Measurements from ENCODE around the gene WIZ. TPM values are rescaled to one million over a fixed set of nuclear protein-coding genes. Genes with fewer than 3 reads are reported as not detected.

The WIZ gene
- total and polyA plus RNA-seq, 11 donors, result 19.0 to 52.4 (median 25.7) TPM

DNA sequence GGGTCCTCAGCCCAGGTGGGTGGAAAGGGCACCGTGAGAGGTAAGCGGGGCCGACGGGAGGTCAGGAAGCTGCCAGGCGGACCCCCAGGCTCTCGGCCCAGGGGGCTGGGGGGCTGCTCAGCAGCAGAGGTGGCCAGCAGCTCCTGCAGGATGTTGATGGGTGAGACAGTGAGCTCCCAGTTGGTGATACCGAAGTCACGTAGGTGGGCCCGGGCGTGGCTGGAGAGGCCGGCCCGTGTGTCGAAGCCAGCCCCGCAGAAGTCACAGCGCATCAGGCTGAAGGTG, 13.0 kb downstream of the WIZ start:
- DNase-seq (no peak), ATAC-seq (no peak)
- intact Hi-C loops (cut with DNase I), result no loop called here
- no peaks in the 10 kb centered on the region for H3K9me3 ChIP-seq
- H3K4me1 ChIP-seq, result peaks cover 0 to 13% (median 7%) of the 10 kb centered on the region in 12 donors
- peaks cover 0 to 22% (median 4%) of the 10 kb centered on the region in 9 donors for H3K36me3 ChIP-seq
- H3K4me3 ChIP-seq, result no peak overlapping the region
- no peaks in the 10 kb centered on the region for H3K27me3 ChIP-seq
- H3K27ac ChIP-seq, result no peak overlapping the region
- TF ChIP-seq POLR2A (IDR thresholded peaks at IDR 0.05) (no peak), CTCF (IDR thresholded peaks at IDR 0.05) (no peak)
- 88 to 97% (median 90%) methylated on average over 6 to 15 of the region's 15 CpGs for WGBS, 4 donors

DNA sequence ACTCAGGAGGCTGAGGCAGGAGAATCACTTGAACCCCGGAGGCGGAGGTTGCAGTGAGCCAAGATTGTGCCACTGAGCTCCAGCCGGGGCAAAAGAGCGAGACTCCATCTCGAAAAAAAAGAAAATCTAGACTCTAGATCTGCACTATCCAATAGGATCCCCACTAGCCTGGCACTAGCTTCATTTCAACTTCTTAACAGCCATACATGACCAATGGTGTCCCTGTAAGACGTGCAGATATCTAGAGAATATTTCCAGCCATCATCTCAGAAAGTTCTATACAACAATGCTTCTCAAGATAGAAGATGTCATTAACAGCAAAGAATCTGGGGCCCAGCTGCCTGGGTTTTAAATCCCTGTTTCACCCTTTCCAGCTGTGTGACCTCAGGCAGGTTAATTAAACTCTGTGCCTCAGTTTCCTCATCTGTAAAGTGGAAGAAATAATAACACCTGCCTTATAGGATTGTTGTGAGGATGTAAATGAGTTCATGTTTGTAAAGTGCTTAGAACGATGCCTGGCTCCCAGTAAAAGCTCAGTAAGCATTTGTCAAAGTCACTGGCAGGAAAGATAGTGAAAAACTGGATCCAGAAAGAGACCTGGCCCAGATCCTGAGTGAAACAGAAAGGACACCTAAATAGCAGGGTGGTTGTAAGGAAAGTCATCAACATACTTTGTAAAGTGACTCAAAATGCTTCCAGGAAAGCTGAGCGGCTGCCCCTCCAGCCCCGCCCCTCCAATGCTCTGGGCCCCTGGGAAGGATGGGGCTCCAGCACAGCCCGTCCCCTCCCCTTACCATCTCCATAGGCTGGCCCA, 13.5 kb downstream of the WIZ start:
- intact Hi-C loops (cut with DNase I), result no loop called here
- DNase-seq, result no peak
- H3K27ac ChIP-seq, result no peak overlapping the region
- no peak for TF ChIP-seq POLR2A (IDR thresholded peaks at IDR 0.05)
- TF ChIP-seq CTCF (IDR thresholded peaks at IDR 0.05), result no peak
- ATAC-seq, result no peak
- H3K36me3 ChIP-seq, result peaks cover 0 to 22% (median 4%) of the 10 kb centered on the region in 9 donors
- no peak overlapping the region for H3K4me3 ChIP-seq
- H3K9me3 ChIP-seq, result no peaks in the 10 kb centered on the region
- peaks cover 0 to 18% (median 11%) of the 10 kb centered on the region in 12 donors for H3K4me1 ChIP-seq
- 83 to 91% (median 87%) methylated on average over 9 to 10 of the region's 10 CpGs for WGBS, 4 donors
- no peaks in the 10 kb centered on the region for H3K27me3 ChIP-seq

- peaks cover 0 to 22% (median 4%) of the 10 kb centered on the region in 9 donors for H3K36me3 ChIP-seq
- peak overlapping the region in 11 of 12 donors; percentile 87 to 99 (median 95) for H3K27ac ChIP-seq
- peaks cover 3 to 42% (median 30%) of the 10 kb centered on the region in 12 donors for H3K4me1 ChIP-seq
- DNase-seq, result no peak
- TF ChIP-seq CTCF (IDR thresholded peaks at IDR 0.05), result no peak
- no peak for TF ChIP-seq POLR2A (IDR thresholded peaks at IDR 0.05)
- intact Hi-C loops (cut with DNase I), result loop anchor here in 1 of 10 donors (5.0 kb wide), 1 partner anchor 56 kb away; the partner anchor contains the start of gene AKAP8
- peak in 3 of 4 donors; percentile 1 to 7 (median 3) for ATAC-seq
- 69 to 76% (median 70%) methylated on average over 8 of the region's 8 CpGs for WGBS, 4 donors
- H3K9me3 ChIP-seq, result no peaks in the 10 kb centered on the region
- H3K27me3 ChIP-seq, result no peaks in the 10 kb centered on the region
- peak overlapping the region in 9 of 12 donors; percentile 75 to 97 (median 87) for H3K4me3 ChIP-seq
These were observed 16.2 kb downstream of the WIZ start for GRCh38 chr19:15433519-15434069.
